Ishikawa (cell line): Measurements from ENCODE around the gene HOTAIR.

ENCODE experiments used
- CEBPB ChIP-seq: IDR thresholded peaks from 2 replicates; pipeline ENCODE4 v1.6.1; 2012
- CREB1 ChIP-seq: IDR thresholded peaks from 2 replicates; pipeline ENCODE4 v1.6.1; 2012; ENCODE audit warnings: low read depth
- EGR1 ChIP-seq: IDR thresholded peaks from 2 replicates; pipeline ENCODE4 v1.6.1; 2012
- EP300 ChIP-seq: IDR thresholded peaks from 2 replicates; pipeline ENCODE4 v1.6.1; 2012; ENCODE audit warnings: borderline replicate concordance
- FOXM1 ChIP-seq: IDR thresholded peaks from 2 replicates; pipeline ENCODE4 v1.6.1; 2012; ENCODE audit warnings: low read depth, borderline replicate concordance
- NFIC ChIP-seq: IDR thresholded peaks from 2 replicates; pipeline ENCODE4 v1.6.1; 2012
- RAD21 ChIP-seq: IDR thresholded peaks from 2 replicates; pipeline ENCODE4 v1.6.1; 2012; ENCODE audit warnings: low read depth
- TAF1 ChIP-seq: IDR thresholded peaks from 2 replicates; pipeline ENCODE4 v1.6.1; 2012; ENCODE audit warnings: low read depth, mild to moderate bottlenecking
- TCF12 ChIP-seq: IDR thresholded peaks from 2 replicates; pipeline ENCODE4 v1.6.1; 2012; ENCODE audit warnings: low read depth
- TEAD4 ChIP-seq: IDR thresholded peaks from 2 replicates; pipeline ENCODE4 v1.6.1; 2012
- YY1 ChIP-seq: IDR thresholded peaks from 2 replicates; pipeline ENCODE4 v1.6.1; 2012; ENCODE audit warnings: low read depth
- ZBTB7A ChIP-seq: IDR thresholded peaks from 2 replicates; pipeline ENCODE4 v1.6.1; 2012; ENCODE audit warnings: low read depth
- TF ChIP-seq, protein P1 (sequence below): IDR thresholded peaks from 2 replicates; pipeline ENCODE4 v1.6.1; 2012
- TF ChIP-seq, protein P2 (sequence below): IDR thresholded peaks from 2 replicates; pipeline ENCODE4 v1.6.1; 2012
- TF ChIP-seq, protein P3 (sequence below): IDR thresholded peaks from 2 replicates; pipeline ENCODE4 v1.6.1; 2012; ENCODE audit warnings: low read depth, mild to moderate bottlenecking

The HOTAIR gene

DNA sequence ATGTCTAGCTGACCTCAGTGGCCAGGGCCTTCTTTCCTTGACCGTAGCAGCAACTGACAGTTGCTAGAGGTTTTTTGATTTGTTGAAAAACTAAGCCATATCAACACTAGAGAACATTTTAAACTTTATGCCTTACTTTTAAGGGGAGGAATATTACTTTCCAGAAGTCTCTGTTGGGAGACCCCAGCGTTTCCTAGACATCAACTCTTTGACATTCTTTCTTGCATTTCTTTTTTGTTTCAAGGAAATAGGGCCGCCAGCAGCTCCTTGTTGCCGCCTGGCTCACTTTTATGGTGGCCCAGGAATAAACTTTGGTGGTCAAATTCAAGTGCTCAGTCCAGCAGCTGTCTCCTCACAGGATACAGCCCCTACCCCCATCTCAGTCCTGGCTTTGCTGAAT is 4.3 kb downstream of the HOTAIR start:
- TF ChIP-seq EP300 (no peak), CREB1 (no peak), RAD21 (no peak), TAF1 (no peak), CEBPB (no peak), ZBTB7A (no peak), FOXM1 (no peak), TCF12 (no peak), EGR1 (no peak), TEAD4 (no peak)
- TF ChIP-seq, protein P1, sequence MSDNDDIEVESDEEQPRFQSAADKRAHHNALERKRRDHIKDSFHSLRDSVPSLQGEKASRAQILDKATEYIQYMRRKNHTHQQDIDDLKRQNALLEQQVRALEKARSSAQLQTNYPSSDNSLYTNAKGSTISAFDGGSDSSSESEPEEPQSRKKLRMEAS = no peak
- TF ChIP-seq, protein P2, sequence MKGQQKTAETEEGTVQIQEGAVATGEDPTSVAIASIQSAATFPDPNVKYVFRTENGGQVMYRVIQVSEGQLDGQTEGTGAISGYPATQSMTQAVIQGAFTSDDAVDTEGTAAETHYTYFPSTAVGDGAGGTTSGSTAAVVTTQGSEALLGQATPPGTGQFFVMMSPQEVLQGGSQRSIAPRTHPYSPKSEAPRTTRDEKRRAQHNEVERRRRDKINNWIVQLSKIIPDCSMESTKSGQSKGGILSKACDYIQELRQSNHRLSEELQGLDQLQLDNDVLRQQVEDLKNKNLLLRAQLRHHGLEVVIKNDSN = no peak

DNA sequence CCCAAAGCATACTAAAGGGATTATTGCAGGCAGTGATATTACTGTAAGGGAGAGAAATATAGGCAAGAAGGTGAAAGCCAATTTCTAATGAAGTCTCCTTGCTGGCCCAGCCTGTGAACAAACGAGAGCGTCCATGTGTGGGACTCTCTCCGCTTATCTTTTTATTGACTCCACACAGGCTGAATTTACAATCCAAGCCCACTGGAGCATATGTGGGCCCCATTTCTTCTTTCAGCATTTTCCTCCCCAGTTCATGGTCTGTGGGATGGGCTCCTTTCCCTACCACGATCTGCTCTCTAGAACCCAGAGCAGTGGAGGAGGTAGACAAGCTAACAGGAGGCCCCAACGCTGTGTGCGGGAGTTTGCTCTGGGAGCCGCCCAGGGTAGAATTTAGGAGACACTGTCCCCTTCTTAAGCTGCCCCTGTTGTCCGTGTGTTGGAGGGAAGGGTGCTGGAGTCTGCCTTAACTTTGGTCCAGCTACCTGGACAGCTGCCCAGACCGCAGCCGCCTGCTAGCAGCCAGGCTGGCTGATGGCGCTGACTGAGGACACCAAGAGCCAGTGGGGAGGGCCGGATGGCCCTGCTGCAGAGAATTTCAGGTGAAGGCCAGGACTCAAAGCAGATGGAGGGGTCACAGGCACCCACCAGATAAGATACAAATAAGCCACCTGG is 5.0 kb downstream of the HOTAIR start:
- TF ChIP-seq CREB1 (no peak), FOXM1 (no peak)

DNA sequence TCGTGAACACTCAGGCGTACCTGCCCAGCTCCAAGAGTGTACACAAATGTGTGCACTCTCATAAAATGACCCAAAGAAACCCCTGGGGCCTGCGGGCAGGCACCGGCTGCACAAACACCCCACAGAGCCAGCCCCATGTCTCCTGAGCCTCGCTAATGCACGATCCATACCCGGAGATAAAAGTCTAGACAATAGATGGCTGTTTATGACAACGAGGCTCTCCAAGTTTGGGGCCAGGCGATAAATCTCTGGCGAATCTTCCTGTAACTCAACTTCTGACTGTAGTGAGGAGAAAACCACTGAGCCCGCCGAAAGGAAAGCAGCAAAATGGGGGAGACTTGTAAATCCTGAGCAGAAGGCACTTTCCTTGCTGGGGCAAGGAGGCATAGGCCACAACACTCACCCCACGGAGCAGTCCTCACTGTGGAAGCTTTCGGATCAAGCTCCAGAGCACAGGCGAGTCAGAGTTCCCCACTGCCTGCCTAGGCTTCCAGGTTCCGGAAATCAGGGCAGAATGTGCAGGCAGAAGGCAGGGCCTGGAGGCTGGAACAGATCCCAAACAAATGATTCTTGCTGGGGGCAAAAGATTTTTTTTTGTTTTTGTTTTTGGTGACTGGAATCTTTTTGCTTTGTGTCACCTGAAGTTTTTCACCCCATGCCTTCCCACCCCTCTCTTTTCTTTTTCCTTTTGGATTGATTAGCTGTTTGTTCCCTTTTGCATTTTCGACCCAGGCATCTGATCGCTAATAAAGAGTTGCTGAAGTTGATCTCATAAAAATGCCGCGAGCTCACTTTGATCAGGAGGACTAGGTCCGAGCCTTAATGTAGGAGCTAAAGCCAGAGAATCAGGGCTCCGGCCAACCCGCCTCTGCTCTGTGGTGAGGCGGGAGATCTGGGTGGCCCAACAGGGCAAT is 6.3 kb downstream of the HOTAIR start:
- TF ChIP-seq CEBPB (no peak), EGR1 (no peak)
- TF ChIP-seq, protein P2 = no peak
- TF ChIP-seq, protein P3, sequence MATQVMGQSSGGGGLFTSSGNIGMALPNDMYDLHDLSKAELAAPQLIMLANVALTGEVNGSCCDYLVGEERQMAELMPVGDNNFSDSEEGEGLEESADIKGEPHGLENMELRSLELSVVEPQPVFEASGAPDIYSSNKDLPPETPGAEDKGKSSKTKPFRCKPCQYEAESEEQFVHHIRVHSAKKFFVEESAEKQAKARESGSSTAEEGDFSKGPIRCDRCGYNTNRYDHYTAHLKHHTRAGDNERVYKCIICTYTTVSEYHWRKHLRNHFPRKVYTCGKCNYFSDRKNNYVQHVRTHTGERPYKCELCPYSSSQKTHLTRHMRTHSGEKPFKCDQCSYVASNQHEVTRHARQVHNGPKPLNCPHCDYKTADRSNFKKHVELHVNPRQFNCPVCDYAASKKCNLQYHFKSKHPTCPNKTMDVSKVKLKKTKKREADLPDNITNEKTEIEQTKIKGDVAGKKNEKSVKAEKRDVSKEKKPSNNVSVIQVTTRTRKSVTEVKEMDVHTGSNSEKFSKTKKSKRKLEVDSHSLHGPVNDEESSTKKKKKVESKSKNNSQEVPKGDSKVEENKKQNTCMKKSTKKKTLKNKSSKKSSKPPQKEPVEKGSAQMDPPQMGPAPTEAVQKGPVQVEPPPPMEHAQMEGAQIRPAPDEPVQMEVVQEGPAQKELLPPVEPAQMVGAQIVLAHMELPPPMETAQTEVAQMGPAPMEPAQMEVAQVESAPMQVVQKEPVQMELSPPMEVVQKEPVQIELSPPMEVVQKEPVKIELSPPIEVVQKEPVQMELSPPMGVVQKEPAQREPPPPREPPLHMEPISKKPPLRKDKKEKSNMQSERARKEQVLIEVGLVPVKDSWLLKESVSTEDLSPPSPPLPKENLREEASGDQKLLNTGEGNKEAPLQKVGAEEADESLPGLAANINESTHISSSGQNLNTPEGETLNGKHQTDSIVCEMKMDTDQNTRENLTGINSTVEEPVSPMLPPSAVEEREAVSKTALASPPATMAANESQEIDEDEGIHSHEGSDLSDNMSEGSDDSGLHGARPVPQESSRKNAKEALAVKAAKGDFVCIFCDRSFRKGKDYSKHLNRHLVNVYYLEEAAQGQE = no peak

DNA sequence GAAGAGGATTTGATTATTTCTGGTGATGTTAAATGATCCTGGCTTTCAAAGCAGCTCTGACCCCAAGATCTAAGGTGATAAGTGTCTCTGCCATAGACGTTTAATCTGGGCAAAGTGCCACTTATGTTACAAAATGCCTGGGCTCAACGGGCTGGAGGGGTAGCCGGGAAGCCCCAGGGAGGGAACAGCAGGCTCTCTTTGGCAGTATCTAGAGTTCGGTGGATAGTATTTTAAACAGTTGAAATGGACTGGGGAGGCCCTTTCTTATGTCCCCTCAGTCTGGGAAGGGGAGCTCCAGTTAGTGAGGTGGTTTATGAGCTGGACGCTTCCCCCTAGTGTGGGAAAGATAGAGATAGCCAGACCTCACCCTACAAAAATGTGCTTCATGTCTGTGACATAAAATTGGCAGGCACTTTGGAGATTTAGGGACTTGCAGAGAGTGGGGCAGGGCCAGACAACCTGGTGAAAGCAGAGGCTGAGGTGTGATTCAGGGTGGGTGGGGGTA is 7.3 kb downstream of the HOTAIR start:
- TF ChIP-seq FOXM1 (no peak), TEAD4 (no peak), EP300 (no peak), CREB1 (no peak), YY1 (no peak), TCF12 (no peak), EGR1 (no peak), CEBPB (no peak)
- TF ChIP-seq, protein P3 = no peak
- TF ChIP-seq, protein P2 = no peak

DNA sequence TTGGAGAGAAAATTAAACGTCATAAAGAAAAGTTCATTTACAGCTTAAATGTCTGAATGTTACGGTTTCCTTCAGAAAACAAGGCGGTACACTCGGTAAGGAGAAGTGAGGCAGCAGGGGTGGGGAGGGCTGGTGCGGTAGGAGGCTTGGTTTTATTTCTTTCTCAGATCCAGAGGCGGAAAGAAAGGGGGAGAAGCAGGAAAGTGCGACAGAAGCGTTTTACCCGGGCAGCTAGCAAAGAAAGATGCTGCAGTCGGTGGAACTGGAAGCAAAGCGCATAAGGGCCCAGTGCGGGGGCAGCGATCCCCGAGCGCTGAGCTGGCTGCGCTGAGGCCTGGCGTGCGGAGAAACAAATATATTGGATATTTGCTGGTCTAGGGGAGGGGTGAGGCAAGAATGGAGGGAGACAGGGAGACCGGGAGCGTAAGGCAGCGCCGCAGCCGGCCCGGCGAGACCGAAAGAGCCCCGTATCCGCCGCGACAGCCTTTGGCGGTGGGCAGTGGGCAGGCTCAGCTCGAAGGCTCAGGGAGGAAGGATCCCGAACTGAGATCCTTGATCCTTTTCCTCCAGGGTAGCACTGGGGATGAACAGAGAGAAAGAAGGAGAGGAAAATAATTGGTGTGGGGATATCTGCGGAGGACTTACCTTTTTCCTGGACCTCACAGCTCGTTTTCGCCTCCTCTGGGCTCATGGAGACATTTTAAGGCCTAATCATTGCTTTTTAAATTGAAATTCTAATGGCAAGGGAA is 8.2 kb downstream of the HOTAIR start:
- TF ChIP-seq FOXM1 (no peak), CREB1 (no peak), EGR1 (no peak), CEBPB (no peak), NFIC (no peak), EP300 (no peak), TCF12 (no peak)
- TF ChIP-seq, protein P1 = no peak
- TF ChIP-seq, protein P2 = no peak
